Neural cell (in vitro differentiated cells): ENCODE results near the gene BABAM2. TPM values are rescaled to one million over a fixed set of nuclear protein-coding genes. Genes with fewer than 3 reads are reported as not detected.
A peak's percentile ranks its signal among the peaks of the same experiment; 100 is the strongest.

Source experiments
- H2AFZ ChIP-seq: fragments of 200-600, 300-800 bp; sonication (generic), shearing (Covaris generic); 2 replicates; pipeline ENCODE4 v1.6.0; 2014; ENCODE audit warnings: low read depth, mild to moderate bottlenecking, antibody characterized with exemption, low read length, moderate library complexity
- H3F3A ChIP-seq: fragments of 200-600 bp; shearing (Covaris generic); 2 replicates; pipeline ENCODE4 v1.6.1; 2016; ENCODE audit warnings: mild to moderate bottlenecking, moderate library complexity, mixed read lengths, antibody characterized with exemption, low read length; ENCODE audit not compliant: insufficient read depth, poor library complexity, severe bottlenecking
- H3K27ac ChIP-seq: fragments of 200-600, 300-800 bp; sonication (generic), shearing (Covaris generic); 2 replicates; pipeline ENCODE4 v1.5.1; 2014; ENCODE audit warnings: mild to moderate bottlenecking, low read length, moderate library complexity
- H3K27me3 ChIP-seq: fragments of 300-800, 200-600 bp; sonication (generic), shearing (Covaris generic); 2 replicates; pipeline ENCODE4 v1.6.0; 2014; ENCODE audit warnings: mild to moderate bottlenecking, low read depth, low read length, moderate library complexity; ENCODE audit not compliant: insufficient read depth
- H3K36me3 ChIP-seq: fragments of 300-800, 200-600 bp; sonication (generic), shearing (Covaris generic); 2 replicates; pipeline ENCODE4 v1.5.1; 2014; ENCODE audit warnings: mild to moderate bottlenecking, antibody characterized with exemption, low read length, moderate library complexity; ENCODE audit not compliant: insufficient read depth
- H3K4me2 ChIP-seq: fragments of 300-800, 200-600 bp; sonication (generic), shearing (Covaris generic); 2 replicates; pipeline ENCODE4 v1.6.0; 2014; ENCODE audit warnings: mild to moderate bottlenecking, low read length
- H3K4me3 ChIP-seq: fragments of 300-800, 200-600 bp; sonication (generic), shearing (Covaris generic); 2 replicates; pipeline ENCODE4 v1.5.1; 2014; ENCODE audit warnings: mild to moderate bottlenecking, low read length, moderate library complexity
- H3K79me2 ChIP-seq: fragments of 200-600 bp; shearing (Covaris generic); replicated peaks from 2 replicates; pipeline ENCODE4 v1.6.0; 2014; ENCODE audit warnings: mild to moderate bottlenecking, low read length, moderate library complexity; ENCODE audit not compliant: insufficient read depth
- H3K9ac ChIP-seq: fragments of 300-800, 200-600 bp; sonication (generic), shearing (Covaris generic); 2 replicates; pipeline ENCODE4 v1.6.1; 2016; ENCODE audit warnings: mild to moderate bottlenecking, low read length, mixed read lengths
- H3K9me2 ChIP-seq: fragments of 200-600 bp; shearing (Covaris generic); 2 replicates; pipeline ENCODE4 v1.6.1; 2016; ENCODE audit warnings: mild to moderate bottlenecking, low read length, mixed read lengths; ENCODE audit not compliant: insufficient read depth
- H3K9me3 ChIP-seq: fragments of 200-600, 300-800 bp; sonication (generic), shearing (Covaris generic); 2 replicates; pipeline ENCODE4 v1.6.1; 2016; ENCODE audit warnings: mild to moderate bottlenecking, mixed run types, low read length, moderate library complexity, mixed read lengths
- H4K20me1 ChIP-seq: fragments of 200-600 bp; shearing (Covaris generic); 2 replicates; pipeline ENCODE4 v1.6.1; 2016; ENCODE audit warnings: mild to moderate bottlenecking, mixed run types; ENCODE audit not compliant: insufficient read depth
- CTCF ChIP-seq: fragments of 450-650 bp; IDR thresholded peaks from 2 replicates; pipeline ENCODE4 v1.5.1; 2014; ENCODE audit warnings: antibody characterized with exemption, mild to moderate bottlenecking, moderate library complexity; ENCODE audit not compliant: poor library complexity, severe bottlenecking
- EP300 ChIP-seq: fragments of 450-650 bp; conservative IDR thresholded peaks from 2 replicates; pipeline ENCODE4 v1.6.1; 2014; ENCODE audit warnings: antibody characterized with exemption, mild to moderate bottlenecking, moderate library complexity; ENCODE audit not compliant: poor library complexity, severe bottlenecking
- EZH2 ChIP-seq: fragments of 200-600, 300-800 bp; shearing (Covaris generic), sonication (generic); IDR thresholded peaks from 2 replicates; pipeline ENCODE4 v1.6.1; 2014; ENCODE audit warnings: antibody characterized with exemption, low read length, borderline replicate concordance, mild to moderate bottlenecking; ENCODE audit not compliant: insufficient read depth, poor library complexity, severe bottlenecking
- MXI1 ChIP-seq: fragments of 450-650 bp; conservative IDR thresholded peaks from 2 replicates; pipeline ENCODE4 v1.6.1; 2014; ENCODE audit warnings: antibody characterized with exemption, mild to moderate bottlenecking; ENCODE audit not compliant: poor library complexity, severe bottlenecking
- POLR2AphosphoS5 ChIP-seq: IDR thresholded peaks from 2 replicates; pipeline ENCODE4 v1.6.1; 2012
- RAD21 ChIP-seq: fragments of 450-650 bp; conservative IDR thresholded peaks from 2 replicates; pipeline ENCODE4 v1.6.1; 2014; ENCODE audit warnings: antibody characterized with exemption, mild to moderate bottlenecking, moderate library complexity
- REST ChIP-seq: IDR thresholded peaks from 2 replicates; pipeline ENCODE4 v1.6.1; 2012; ENCODE audit warnings: borderline replicate concordance
- SMC3 ChIP-seq: fragments of 450-650 bp; conservative IDR thresholded peaks from 2 replicates; pipeline ENCODE4 v1.6.1; 2014; ENCODE audit warnings: antibody characterized with exemption, mild to moderate bottlenecking, moderate library complexity; ENCODE audit not compliant: poor library complexity
- TAF1 ChIP-seq: IDR thresholded peaks from 2 replicates; pipeline ENCODE4 v1.6.1; 2012; ENCODE audit warnings: low read depth
- polyA plus RNA-seq: library from polyadenylated mRNA; depleted of rRNA; stranded (reverse); fragments of >200 nt; gene quantifications from 2 replicates; pipeline ENCODE4 v1.2.3, GENCODE V29; 2014

BABAM2 gene
- polyA plus RNA-seq, 1 donor from 2014 or later = 15.3 TPM

DNA sequence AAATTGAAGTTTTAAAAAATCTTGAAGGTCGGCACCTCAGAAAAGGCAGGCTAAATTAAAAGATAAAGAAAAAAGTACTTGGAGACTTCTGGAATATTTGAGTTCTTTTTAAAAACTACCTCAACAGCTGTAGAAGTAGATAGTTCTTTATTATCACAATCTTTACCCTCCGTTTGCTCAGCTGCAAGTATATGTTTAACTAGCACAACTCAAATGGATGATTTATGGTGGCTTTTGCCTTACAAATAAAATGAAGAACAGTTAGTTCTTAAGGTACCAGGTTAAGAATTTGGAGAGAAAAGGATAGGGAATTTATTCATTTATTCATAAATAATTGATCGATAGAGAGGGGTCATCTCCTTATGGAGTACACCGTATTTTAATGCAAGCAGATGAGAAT, 264.6 kb downstream of the BABAM2 start:
- H3F3A ChIP-seq = no peaks in the 10 kb centered on the region
- no peaks in the 10 kb centered on the region for H4K20me1 ChIP-seq
- H3K27me3 ChIP-seq = no peaks in the 10 kb centered on the region
- no peaks in the 10 kb centered on the region for H3K9me3 ChIP-seq
- no peak overlapping the region for H3K4me3 ChIP-seq
- H3K9ac ChIP-seq = no peak overlapping the region
- H3K36me3 ChIP-seq = no peaks in the 10 kb centered on the region
- no peak for TF ChIP-seq MXI1
- no peak for TF ChIP-seq REST
- no peak for TF ChIP-seq EZH2
- TF ChIP-seq TAF1 = no peak
- no peak for TF ChIP-seq SMC3
- TF ChIP-seq EP300 = no peak
- no peak for TF ChIP-seq POLR2AphosphoS5
- TF ChIP-seq RAD21 = no peak
- no peak for TF ChIP-seq CTCF
- H3K4me2 ChIP-seq = no peak overlapping the region
- no peaks in the 10 kb centered on the region for H3K79me2 ChIP-seq
- H3K27ac ChIP-seq = no peak overlapping the region
- H3K9me2 ChIP-seq = no peaks in the 10 kb centered on the region
- H2AFZ ChIP-seq = no peak overlapping the region

- no peaks in the 10 kb centered on the region for H3F3A ChIP-seq
- no peaks in the 10 kb centered on the region for H4K20me1 ChIP-seq
- no peak for TF ChIP-seq RAD21
- peak; percentile 43 for TF ChIP-seq CTCF
- no peak for TF ChIP-seq EP300
- TF ChIP-seq EZH2 = no peak
- no peak for TF ChIP-seq MXI1
- no peak for TF ChIP-seq POLR2AphosphoS5
- no peak for TF ChIP-seq TAF1
- TF ChIP-seq REST = no peak
- TF ChIP-seq SMC3 = peak; percentile 37
- H3K79me2 ChIP-seq = no peaks in the 10 kb centered on the region
- H3K4me2 ChIP-seq = no peak overlapping the region
- no peak overlapping the region for H3K4me3 ChIP-seq
- H3K27ac ChIP-seq = no peak overlapping the region
- H3K27me3 ChIP-seq = no peaks in the 10 kb centered on the region
- H3K9ac ChIP-seq = no peak overlapping the region
- H3K9me2 ChIP-seq = no peaks in the 10 kb centered on the region
- H3K36me3 ChIP-seq = no peaks in the 10 kb centered on the region
- H3K9me3 ChIP-seq = no peaks in the 10 kb centered on the region
- H2AFZ ChIP-seq = no peak overlapping the region
Measured at GRCh38 chr2:28155627-28156026, 265.1 kb downstream of the BABAM2 start.
